Measurements from ENCODE around the gene TEAD2. TPM values are rescaled to one million over a fixed set of nuclear protein-coding genes. Genes with fewer than 3 reads are reported as not detected.
A peak's percentile ranks its signal among the peaks of the same experiment; 100 is the strongest.

Gene TEAD2
- total and polyA plus RNA-seq, 9 of the 15 experiments (the other 6 are each of a cell fraction or from before 2014, with no cell fraction given), result 1.6 to 27.0 (median 13.9) TPM

DNA sequence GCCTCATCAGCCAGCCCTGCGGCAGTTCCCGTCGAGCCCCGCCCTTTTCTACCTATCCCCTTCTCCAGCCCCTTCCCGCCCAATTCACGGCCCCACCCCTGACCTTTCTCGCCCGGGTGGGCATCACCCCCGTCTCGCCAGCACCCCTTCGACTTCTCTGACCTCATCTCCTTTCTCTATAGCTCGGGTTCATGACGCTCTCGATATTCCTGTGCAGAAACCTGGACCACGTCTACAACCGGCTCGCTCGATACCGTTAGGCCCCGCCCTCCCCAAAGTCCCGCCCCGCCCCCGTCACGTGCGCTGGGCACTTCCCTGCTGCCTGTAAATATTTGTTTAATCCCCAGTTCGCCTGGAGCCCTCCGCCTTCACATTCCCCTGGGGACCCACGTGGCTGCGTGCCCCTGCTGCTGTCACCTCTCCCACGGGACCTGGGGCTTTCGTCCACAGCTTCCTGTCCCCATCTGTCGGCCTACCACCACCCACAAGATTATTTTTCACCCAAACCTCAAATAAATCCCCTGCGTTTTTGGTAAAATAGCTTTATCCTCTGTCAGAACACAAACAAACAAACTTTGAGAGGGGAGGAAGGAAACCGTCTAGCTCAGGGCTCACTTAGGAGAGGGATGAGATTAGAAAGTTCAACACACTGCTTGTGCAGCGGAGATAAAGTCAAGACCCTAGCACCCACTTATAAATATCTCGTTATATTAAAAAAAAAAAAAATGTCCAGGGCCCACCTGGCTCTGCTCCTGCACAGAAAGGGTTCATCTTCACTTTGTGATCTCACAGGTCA is 21.9 kb downstream of the TEAD2 start (continued):
- TF ChIP-seq, protein P1, sequence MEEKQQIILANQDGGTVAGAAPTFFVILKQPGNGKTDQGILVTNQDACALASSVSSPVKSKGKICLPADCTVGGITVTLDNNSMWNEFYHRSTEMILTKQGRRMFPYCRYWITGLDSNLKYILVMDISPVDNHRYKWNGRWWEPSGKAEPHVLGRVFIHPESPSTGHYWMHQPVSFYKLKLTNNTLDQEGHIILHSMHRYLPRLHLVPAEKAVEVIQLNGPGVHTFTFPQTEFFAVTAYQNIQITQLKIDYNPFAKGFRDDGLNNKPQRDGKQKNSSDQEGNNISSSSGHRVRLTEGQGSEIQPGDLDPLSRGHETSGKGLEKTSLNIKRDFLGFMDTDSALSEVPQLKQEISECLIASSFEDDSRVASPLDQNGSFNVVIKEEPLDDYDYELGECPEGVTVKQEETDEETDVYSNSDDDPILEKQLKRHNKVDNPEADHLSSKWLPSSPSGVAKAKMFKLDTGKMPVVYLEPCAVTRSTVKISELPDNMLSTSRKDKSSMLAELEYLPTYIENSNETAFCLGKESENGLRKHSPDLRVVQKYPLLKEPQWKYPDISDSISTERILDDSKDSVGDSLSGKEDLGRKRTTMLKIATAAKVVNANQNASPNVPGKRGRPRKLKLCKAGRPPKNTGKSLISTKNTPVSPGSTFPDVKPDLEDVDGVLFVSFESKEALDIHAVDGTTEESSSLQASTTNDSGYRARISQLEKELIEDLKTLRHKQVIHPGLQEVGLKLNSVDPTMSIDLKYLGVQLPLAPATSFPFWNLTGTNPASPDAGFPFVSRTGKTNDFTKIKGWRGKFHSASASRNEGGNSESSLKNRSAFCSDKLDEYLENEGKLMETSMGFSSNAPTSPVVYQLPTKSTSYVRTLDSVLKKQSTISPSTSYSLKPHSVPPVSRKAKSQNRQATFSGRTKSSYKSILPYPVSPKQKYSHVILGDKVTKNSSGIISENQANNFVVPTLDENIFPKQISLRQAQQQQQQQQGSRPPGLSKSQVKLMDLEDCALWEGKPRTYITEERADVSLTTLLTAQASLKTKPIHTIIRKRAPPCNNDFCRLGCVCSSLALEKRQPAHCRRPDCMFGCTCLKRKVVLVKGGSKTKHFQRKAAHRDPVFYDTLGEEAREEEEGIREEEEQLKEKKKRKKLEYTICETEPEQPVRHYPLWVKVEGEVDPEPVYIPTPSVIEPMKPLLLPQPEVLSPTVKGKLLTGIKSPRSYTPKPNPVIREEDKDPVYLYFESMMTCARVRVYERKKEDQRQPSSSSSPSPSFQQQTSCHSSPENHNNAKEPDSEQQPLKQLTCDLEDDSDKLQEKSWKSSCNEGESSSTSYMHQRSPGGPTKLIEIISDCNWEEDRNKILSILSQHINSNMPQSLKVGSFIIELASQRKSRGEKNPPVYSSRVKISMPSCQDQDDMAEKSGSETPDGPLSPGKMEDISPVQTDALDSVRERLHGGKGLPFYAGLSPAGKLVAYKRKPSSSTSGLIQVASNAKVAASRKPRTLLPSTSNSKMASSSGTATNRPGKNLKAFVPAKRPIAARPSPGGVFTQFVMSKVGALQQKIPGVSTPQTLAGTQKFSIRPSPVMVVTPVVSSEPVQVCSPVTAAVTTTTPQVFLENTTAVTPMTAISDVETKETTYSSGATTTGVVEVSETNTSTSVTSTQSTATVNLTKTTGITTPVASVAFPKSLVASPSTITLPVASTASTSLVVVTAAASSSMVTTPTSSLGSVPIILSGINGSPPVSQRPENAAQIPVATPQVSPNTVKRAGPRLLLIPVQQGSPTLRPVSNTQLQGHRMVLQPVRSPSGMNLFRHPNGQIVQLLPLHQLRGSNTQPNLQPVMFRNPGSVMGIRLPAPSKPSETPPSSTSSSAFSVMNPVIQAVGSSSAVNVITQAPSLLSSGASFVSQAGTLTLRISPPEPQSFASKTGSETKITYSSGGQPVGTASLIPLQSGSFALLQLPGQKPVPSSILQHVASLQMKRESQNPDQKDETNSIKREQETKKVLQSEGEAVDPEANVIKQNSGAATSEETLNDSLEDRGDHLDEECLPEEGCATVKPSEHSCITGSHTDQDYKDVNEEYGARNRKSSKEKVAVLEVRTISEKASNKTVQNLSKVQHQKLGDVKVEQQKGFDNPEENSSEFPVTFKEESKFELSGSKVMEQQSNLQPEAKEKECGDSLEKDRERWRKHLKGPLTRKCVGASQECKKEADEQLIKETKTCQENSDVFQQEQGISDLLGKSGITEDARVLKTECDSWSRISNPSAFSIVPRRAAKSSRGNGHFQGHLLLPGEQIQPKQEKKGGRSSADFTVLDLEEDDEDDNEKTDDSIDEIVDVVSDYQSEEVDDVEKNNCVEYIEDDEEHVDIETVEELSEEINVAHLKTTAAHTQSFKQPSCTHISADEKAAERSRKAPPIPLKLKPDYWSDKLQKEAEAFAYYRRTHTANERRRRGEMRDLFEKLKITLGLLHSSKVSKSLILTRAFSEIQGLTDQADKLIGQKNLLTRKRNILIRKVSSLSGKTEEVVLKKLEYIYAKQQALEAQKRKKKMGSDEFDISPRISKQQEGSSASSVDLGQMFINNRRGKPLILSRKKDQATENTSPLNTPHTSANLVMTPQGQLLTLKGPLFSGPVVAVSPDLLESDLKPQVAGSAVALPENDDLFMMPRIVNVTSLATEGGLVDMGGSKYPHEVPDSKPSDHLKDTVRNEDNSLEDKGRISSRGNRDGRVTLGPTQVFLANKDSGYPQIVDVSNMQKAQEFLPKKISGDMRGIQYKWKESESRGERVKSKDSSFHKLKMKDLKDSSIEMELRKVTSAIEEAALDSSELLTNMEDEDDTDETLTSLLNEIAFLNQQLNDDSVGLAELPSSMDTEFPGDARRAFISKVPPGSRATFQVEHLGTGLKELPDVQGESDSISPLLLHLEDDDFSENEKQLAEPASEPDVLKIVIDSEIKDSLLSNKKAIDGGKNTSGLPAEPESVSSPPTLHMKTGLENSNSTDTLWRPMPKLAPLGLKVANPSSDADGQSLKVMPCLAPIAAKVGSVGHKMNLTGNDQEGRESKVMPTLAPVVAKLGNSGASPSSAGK (IDR thresholded peaks at IDR 0.05), result 0 out of 2 replicates have a peak, but pooled peaks have one; percentile 16
- TF ChIP-seq, protein P2, sequence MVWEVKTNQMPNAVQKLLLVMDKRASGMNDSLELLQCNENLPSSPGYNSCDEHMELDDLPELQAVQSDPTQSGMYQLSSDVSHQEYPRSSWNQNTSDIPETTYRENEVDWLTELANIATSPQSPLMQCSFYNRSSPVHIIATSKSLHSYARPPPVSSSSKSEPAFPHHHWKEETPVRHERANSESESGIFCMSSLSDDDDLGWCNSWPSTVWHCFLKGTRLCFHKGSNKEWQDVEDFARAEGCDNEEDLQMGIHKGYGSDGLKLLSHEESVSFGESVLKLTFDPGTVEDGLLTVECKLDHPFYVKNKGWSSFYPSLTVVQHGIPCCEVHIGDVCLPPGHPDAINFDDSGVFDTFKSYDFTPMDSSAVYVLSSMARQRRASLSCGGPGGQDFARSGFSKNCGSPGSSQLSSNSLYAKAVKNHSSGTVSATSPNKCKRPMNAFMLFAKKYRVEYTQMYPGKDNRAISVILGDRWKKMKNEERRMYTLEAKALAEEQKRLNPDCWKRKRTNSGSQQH (CRISPR knock-in tag; IDR thresholded peaks at IDR 0.05), result 0 out of 2 replicates have a peak, but pooled peaks have one; percentile 34
- TF ChIP-seq CSDE1 (IDR thresholded peaks at IDR 0.05), result no peak
- TF ChIP-seq BHLHE40 (IDR thresholded peaks at IDR 0.05; ENCODE audit: low read length), result peak; percentile 91
- TF ChIP-seq, protein P3, sequence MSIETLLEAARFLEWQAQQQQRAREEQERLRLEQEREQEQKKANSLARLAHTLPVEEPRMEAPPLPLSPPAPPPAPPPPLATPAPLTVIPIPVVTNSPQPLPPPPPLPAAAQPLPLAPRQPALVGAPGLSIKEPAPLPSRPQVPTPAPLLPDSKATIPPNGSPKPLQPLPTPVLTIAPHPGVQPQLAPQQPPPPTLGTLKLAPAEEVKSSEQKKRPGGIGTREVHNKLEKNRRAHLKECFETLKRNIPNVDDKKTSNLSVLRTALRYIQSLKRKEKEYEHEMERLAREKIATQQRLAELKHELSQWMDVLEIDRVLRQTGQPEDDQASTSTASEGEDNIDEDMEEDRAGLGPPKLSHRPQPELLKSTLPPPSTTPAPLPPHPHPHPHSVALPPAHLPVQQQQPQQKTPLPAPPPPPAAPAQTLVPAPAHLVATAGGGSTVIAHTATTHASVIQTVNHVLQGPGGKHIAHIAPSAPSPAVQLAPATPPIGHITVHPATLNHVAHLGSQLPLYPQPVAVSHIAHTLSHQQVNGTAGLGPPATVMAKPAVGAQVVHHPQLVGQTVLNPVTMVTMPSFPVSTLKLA (conservative IDR thresholded peaks at IDR 0.05), result peak; percentile 81 to 86

Data from K562 (cell line).